Astrocyte (in vitro differentiated cells and primary cell): Measurements from ENCODE around the gene ATXN7. TPM values are rescaled to one million over a fixed set of nuclear protein-coding genes. Genes with fewer than 3 reads are reported as not detected.

ENCODE experiments used
- DNase-seq: peaks from one replicate; pipeline ENCODE4 v3.0.0-alpha.2; 2010; ENCODE audit warnings: low read depth
- FAIRE-seq: peaks from 2 replicates; lab custom pipeline; 2011; peaks lifted over from hg19 to GRCh38; lab: Jason Lieb, UNC
- H2AFZ ChIP-seq: 2 replicates; pipeline ENCODE4 v1.6.0; 2012; ENCODE audit warnings: low read depth, low read length, inconsistent platforms
- H3K27ac ChIP-seq: 2 replicates; pipeline ENCODE4 v1.5.1; 2011; ENCODE audit warnings: low read depth, low read length, inconsistent platforms
- H3K27me3 ChIP-seq: 2 replicates; pipeline ENCODE4 v1.6.0; 2011; ENCODE audit warnings: low read length, inconsistent platforms; ENCODE audit not compliant: insufficient read depth
- H3K36me3 ChIP-seq: 2 replicates; pipeline ENCODE4 v1.5.1; 2011; ENCODE audit warnings: low read length, inconsistent platforms; ENCODE audit not compliant: insufficient read depth
- H3K4me1 ChIP-seq: 2 replicates; pipeline ENCODE4 v1.5.1; 2011; ENCODE audit warnings: low read length, inconsistent platforms; ENCODE audit not compliant: insufficient read depth
- H3K4me2 ChIP-seq: 2 replicates; pipeline ENCODE4 v1.6.0; 2012; ENCODE audit warnings: low read length, inconsistent platforms
- H3K4me3 ChIP-seq: 2 replicates; pipeline ENCODE4 v1.5.1; 2011; ENCODE audit warnings: low read depth, mild to moderate bottlenecking, low read length, inconsistent platforms; ENCODE audit not compliant: insufficient read depth
- H3K79me2 ChIP-seq: 2 replicates; pipeline ENCODE4 v1.6.0; 2012; ENCODE audit warnings: mild to moderate bottlenecking, low read length, inconsistent platforms; ENCODE audit not compliant: insufficient read depth
- H3K9ac ChIP-seq: 2 replicates; pipeline ENCODE4 v1.6.0; 2012; ENCODE audit warnings: mild to moderate bottlenecking, low read length, inconsistent platforms
- H3K9me3 ChIP-seq: 2 replicates; pipeline ENCODE4 v1.5.1; 2012; ENCODE audit warnings: low read depth, mild to moderate bottlenecking, low read length, inconsistent platforms; ENCODE audit not compliant: insufficient read depth
- H4K20me1 ChIP-seq: 2 replicates; pipeline ENCODE4 v1.6.0; 2012; ENCODE audit warnings: low read length, inconsistent platforms; ENCODE audit not compliant: insufficient read depth
- H3K27ac Mint-ChIP-seq: one replicate; pipeline ENCODE4 v1.8.0; 2021; ENCODE audit warnings: mild to moderate bottlenecking, mixed read lengths; ENCODE audit not compliant: unreplicated experiment
- H3K27me3 Mint-ChIP-seq: one replicate; pipeline ENCODE4 v1.8.0; 2021; ENCODE audit warnings: low read depth, mixed read lengths; ENCODE audit not compliant: unreplicated experiment
- H3K36me3 Mint-ChIP-seq: one replicate; pipeline ENCODE4 v1.8.0; 2021; ENCODE audit warnings: low read depth, mixed read lengths; ENCODE audit not compliant: unreplicated experiment
- H3K4me1 Mint-ChIP-seq: one replicate; pipeline ENCODE4 v1.8.0; 2021; ENCODE audit warnings: low read depth, mixed read lengths; ENCODE audit not compliant: unreplicated experiment
- H3K4me3 Mint-ChIP-seq: one replicate; pipeline ENCODE4 v1.8.0; 2021; ENCODE audit warnings: mild to moderate bottlenecking, moderate library complexity, mixed read lengths; ENCODE audit not compliant: unreplicated experiment
- H3K9me3 Mint-ChIP-seq: one replicate; pipeline ENCODE4 v1.8.0; 2021; ENCODE audit warnings: mild to moderate bottlenecking, mixed read lengths; ENCODE audit not compliant: unreplicated experiment
- EZH2 ChIP-seq: IDR thresholded peaks from 2 replicates; pipeline ENCODE4 v1.6.1; 2012; ENCODE audit warnings: mild to moderate bottlenecking, low read length, inconsistent platforms; ENCODE audit not compliant: insufficient read depth
- total RNA-seq: library from RNA; stranded (reverse); gene quantifications from 2 replicates; pipeline ENCODE4 v1.2.1, GENCODE V29; 2021
- TF ChIP-seq, protein P1 (sequence below): IDR thresholded peaks from 2 replicates; pipeline ENCODE4 v1.5.1; 2011; ENCODE audit warnings: low read depth, mild to moderate bottlenecking, inconsistent platforms, low read length, moderate library complexity; ENCODE audit not compliant: insufficient read depth

The ATXN7 gene
- total RNA-seq, 1 donor from 2014 or later = 17.6 TPM

DNA sequence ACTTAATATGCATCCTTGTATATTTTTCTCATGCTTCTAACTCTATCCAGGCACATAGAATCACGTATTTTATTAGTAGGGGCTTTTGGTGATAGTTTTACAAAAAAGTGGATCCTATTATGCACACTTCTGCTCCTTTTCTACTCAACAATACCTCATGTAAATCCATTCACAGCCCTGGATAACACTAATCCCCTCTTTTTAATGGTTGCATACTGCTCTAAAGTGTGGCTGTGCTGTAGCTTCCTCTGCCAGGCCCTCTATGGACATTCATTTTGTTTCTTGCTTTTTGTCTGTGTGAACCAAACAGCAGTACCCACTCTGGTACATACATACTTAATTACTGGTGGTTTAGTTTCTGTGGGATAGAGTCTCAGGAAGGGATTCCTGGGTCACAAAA is 99.8 kb downstream of the ATXN7 start:
- Histone ChIP-seq H3K4me3 (no peak overlapping the region), H3K27me3 (no peaks in the 10 kb centered on the region), H3K9me3 (no peaks in the 10 kb centered on the region), H3K79me2 (peaks cover 13% of the 10 kb centered on the region), H3K36me3 (no peaks in the 10 kb centered on the region), H3K9ac (no peak overlapping the region), H3K4me2 (no peak overlapping the region), H3K4me1 (peaks cover 21% of the 10 kb centered on the region), H3K27ac (no peak overlapping the region), H2AFZ (no peak overlapping the region), H4K20me1 (peaks cover 84% of the 10 kb centered on the region)
- FAIRE-seq = no peak
- Mint-ChIP-seq H3K4me1 (peaks cover 32% of the 10 kb centered on the region), H3K27ac (no peak overlapping the region), H3K4me3 (no peak overlapping the region), H3K36me3 (no peaks in the 10 kb centered on the region), H3K27me3 (no peaks in the 10 kb centered on the region), H3K9me3 (no peaks in the 10 kb centered on the region)
- DNase-seq = no peak
- no peak for TF ChIP-seq EZH2
- TF ChIP-seq, protein P1, sequence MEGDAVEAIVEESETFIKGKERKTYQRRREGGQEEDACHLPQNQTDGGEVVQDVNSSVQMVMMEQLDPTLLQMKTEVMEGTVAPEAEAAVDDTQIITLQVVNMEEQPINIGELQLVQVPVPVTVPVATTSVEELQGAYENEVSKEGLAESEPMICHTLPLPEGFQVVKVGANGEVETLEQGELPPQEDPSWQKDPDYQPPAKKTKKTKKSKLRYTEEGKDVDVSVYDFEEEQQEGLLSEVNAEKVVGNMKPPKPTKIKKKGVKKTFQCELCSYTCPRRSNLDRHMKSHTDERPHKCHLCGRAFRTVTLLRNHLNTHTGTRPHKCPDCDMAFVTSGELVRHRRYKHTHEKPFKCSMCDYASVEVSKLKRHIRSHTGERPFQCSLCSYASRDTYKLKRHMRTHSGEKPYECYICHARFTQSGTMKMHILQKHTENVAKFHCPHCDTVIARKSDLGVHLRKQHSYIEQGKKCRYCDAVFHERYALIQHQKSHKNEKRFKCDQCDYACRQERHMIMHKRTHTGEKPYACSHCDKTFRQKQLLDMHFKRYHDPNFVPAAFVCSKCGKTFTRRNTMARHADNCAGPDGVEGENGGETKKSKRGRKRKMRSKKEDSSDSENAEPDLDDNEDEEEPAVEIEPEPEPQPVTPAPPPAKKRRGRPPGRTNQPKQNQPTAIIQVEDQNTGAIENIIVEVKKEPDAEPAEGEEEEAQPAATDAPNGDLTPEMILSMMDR = no peak

DNA sequence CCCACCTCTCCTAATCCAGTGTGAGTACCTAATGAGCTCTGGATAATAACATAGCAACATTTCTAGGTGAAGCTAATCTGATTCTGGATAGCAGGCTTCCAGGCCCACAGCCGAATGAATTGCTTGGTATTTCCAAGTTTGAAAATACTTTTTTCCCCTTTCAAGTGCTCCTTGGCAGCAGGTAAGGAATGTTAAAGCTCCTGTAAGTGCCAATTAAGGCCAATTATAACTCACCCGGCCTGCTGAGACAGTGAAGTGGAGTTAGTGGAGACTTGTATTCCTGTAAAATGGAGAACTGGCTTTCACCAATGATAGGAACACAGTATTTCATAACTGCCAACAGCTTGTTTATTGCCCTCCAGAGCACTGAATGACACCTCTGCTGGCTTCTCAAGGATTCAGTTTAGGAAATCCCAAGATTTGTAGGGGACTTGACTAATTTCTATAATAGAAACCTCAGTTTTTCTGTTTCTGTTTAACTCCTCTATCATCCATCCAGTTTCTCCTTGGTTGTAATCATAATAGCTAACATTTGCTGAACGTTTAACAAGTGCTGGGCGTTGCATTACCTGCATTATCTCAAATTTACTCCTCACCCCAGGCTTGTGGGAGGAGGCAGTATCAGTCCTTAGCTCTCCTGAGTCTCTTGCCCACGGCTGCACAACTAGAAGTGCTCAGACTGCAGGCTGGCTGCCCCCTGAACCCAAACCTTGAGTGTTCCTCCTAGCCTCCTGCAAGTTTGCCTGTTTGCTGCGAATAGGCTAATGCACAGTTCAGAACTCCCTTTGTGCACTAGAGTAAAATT is 101.2 kb downstream of the ATXN7 start:
- peaks cover 24% of the 10 kb centered on the region for H3K79me2 ChIP-seq
- TF ChIP-seq, protein P1 = no peak
- TF ChIP-seq EZH2 = no peak
- no peak overlapping the region for H3K4me3 Mint-ChIP-seq
- H3K27ac Mint-ChIP-seq = no peak overlapping the region
- no peaks in the 10 kb centered on the region for H3K27me3 ChIP-seq
- no peak for FAIRE-seq
- no peaks in the 10 kb centered on the region for H3K9me3 ChIP-seq
- peaks cover 31% of the 10 kb centered on the region for H3K4me1 ChIP-seq
- no peaks in the 10 kb centered on the region for H3K27me3 Mint-ChIP-seq
- no peak overlapping the region for H3K9ac ChIP-seq
- DNase-seq = no peak
- H3K4me2 ChIP-seq = no peak overlapping the region
- H3K9me3 Mint-ChIP-seq = no peaks in the 10 kb centered on the region
- peaks cover 89% of the 10 kb centered on the region for H4K20me1 ChIP-seq
- no peak overlapping the region for H3K4me3 ChIP-seq
- no peaks in the 10 kb centered on the region for H3K36me3 ChIP-seq
- H2AFZ ChIP-seq = no peak overlapping the region
- H3K4me1 Mint-ChIP-seq = peaks cover 39% of the 10 kb centered on the region
- no peak overlapping the region for H3K27ac ChIP-seq
- no peaks in the 10 kb centered on the region for H3K36me3 Mint-ChIP-seq

DNA sequence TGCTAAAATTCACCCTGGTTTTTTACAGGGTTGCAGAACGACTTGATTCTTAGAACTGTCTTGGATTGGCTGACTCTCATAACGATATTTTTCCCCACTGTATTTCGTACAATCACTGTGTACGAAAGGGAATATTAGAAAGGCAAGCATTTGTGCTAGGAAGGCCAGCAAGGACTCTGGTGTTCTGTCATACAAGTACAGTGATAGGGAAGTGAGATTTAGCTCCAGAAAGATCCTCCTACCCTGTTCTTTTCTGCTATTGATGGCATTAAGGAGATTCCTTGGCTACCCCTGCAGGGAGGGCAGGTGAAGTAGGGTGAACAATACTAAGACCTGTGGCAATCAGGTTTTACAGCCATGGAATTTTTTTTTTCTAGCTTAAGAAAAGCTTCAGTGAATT is 102.3 kb downstream of the ATXN7 start:
- FAIRE-seq = no peak
- Mint-ChIP-seq H3K4me3 (no peak overlapping the region), H3K36me3 (no peaks in the 10 kb centered on the region), H3K27me3 (no peaks in the 10 kb centered on the region), H3K27ac (no peak overlapping the region), H3K4me1 (peaks cover 42% of the 10 kb centered on the region), H3K9me3 (no peaks in the 10 kb centered on the region)
- no peak for DNase-seq
- Histone ChIP-seq H2AFZ (no peak overlapping the region), H3K36me3 (no peaks in the 10 kb centered on the region), H3K27ac (no peak overlapping the region), H3K9ac (no peak overlapping the region), H3K4me3 (no peak overlapping the region), H3K4me1 (peaks cover 29% of the 10 kb centered on the region), H3K27me3 (no peaks in the 10 kb centered on the region), H3K4me2 (no peak overlapping the region), H3K79me2 (peaks cover 31% of the 10 kb centered on the region), H4K20me1 (peaks cover 89% of the 10 kb centered on the region), H3K9me3 (no peaks in the 10 kb centered on the region)
- TF ChIP-seq, protein P1 = no peak
- no peak for TF ChIP-seq EZH2
